Neutrophil (primary cell): ENCODE results near the gene COA6.

ENCODE experiments used
- H3K27ac ChIP-seq: fragments of 200-600 bp; sonication (generic); 2 replicates; pipeline ENCODE4 v1.5.1; 2016; ENCODE audit warnings: mild to moderate bottlenecking, moderate library complexity
- H3K27me3 ChIP-seq: fragments of 200-600 bp; sonication (generic); 2 replicates; pipeline ENCODE4 v1.6.0; 2016; ENCODE audit warnings: mild to moderate bottlenecking
- H3K36me3 ChIP-seq: fragments of 200-600 bp; sonication (generic); 2 replicates; pipeline ENCODE4 v1.5.1; 2017
- H3K4me1 ChIP-seq, 2 experiments: fragments of 200-600 bp in 1 of 2; sonication (generic) in 1 of 2; 1 replicate in 1 of 2; 2 replicates in 1 of 2; pipeline versions ENCODE4 v1.5.1 to v1.6.1; 2013 to 2016; ENCODE audit warnings: low read depth in 1 of 2, low read length in 1 of 2, mild to moderate bottlenecking in 1 of 2, moderate library complexity in 1 of 2; ENCODE audit not compliant: control insufficient read depth in 1 of 2, insufficient read depth in 1 of 2
- H3K4me3 ChIP-seq, 2 experiments: fragments of 200-600 bp in 1 of 2; sonication (generic) in 1 of 2; 1 replicate in 1 of 2; 2 replicates in 1 of 2; pipeline ENCODE4 v1.5.1; 2013 to 2016; ENCODE audit warnings: low read depth in 1 of 2, low read length in 1 of 2, mild to moderate bottlenecking in 1 of 2, moderate library complexity in 1 of 2
- H3K9me3 ChIP-seq: fragments of 200-600 bp; sonication (generic); 2 replicates; pipeline ENCODE4 v1.5.1; 2016
- CTCF ChIP-seq: fragments of 200-600 bp; sonication (generic); IDR thresholded peaks from 2 replicates; pipeline ENCODE4 v1.5.1; 2016; ENCODE audit warnings: antibody characterized with exemption

Gene COA6

GRCh38 chr1:234362558-234362957 is 10.7 kb upstream of the COA6 start:
- no peak overlapping the region for H3K27ac ChIP-seq
- no peak for TF ChIP-seq CTCF

GRCh38 chr1:234368320-234369032 is 4.8 kb upstream of the COA6 start:
- TF ChIP-seq CTCF, result no peak
- Histone ChIP-seq H3K4me1 (peaks cover 4 to 7% of the 10 kb centered on the region in 2 experiments), H3K27ac (no peak overlapping the region), H3K36me3 (no peaks in the 10 kb centered on the region), H3K27me3 (peaks cover 19% of the 10 kb centered on the region), H3K4me3 (no peak overlapping the region), H3K9me3 (no peaks in the 10 kb centered on the region)

More at GRCh38 chr1:234362558-234362957, 10.7 kb upstream of the COA6 start:
- Histone ChIP-seq H3K27me3 (no peaks in the 10 kb centered on the region), H3K36me3 (no peaks in the 10 kb centered on the region), H3K4me3 (no peak overlapping the region), H3K4me1 (no peaks in the 10 kb centered on the region), H3K9me3 (no peaks in the 10 kb centered on the region)

GRCh38 chr1:234369033-234369430 is 4.2 kb upstream of the COA6 start:
- peaks cover 7 to 11% of the 10 kb centered on the region in 2 experiments for H3K4me1 ChIP-seq
- H3K27me3 ChIP-seq, result peaks cover 19% of the 10 kb centered on the region
- no peaks in the 10 kb centered on the region for H3K36me3 ChIP-seq
- H3K4me3 ChIP-seq, result no peak overlapping the region
- no peak for TF ChIP-seq CTCF
- H3K9me3 ChIP-seq, result no peaks in the 10 kb centered on the region
- H3K27ac ChIP-seq, result no peak overlapping the region

GRCh38 chr1:234369784-234370183 is 3.5 kb upstream of the COA6 start:
- H3K36me3 ChIP-seq, result no peaks in the 10 kb centered on the region
- H3K27ac ChIP-seq, result no peak overlapping the region
- H3K9me3 ChIP-seq, result no peaks in the 10 kb centered on the region
- no peak overlapping the region for H3K4me3 ChIP-seq
- no peak for TF ChIP-seq CTCF
- H3K27me3 ChIP-seq, result peaks cover 19% of the 10 kb centered on the region
- H3K4me1 ChIP-seq, result peaks cover 12 to 15% of the 10 kb centered on the region in 2 experiments

GRCh38 chr1:234371414-234371813 is 1.8 kb upstream of the COA6 start:
- Histone ChIP-seq H3K4me3 (no peak overlapping the region), H3K27me3 (peaks cover 19% of the 10 kb centered on the region), H3K4me1 (peaks cover 12 to 15% of the 10 kb centered on the region in 2 experiments), H3K36me3 (peaks cover 12% of the 10 kb centered on the region), H3K9me3 (no peaks in the 10 kb centered on the region), H3K27ac (no peak overlapping the region)
- TF ChIP-seq CTCF, result no peak
